Bronchial epithelial cell (primary cell): ENCODE results near the gene CFAP206. TPM values are rescaled to one million over a fixed set of nuclear protein-coding genes. Genes with fewer than 3 reads are reported as not detected.

Experiments
- DNase-seq: peaks from one replicate; pipeline ENCODE4 v3.0.0-alpha.2; 2010; ENCODE audit warnings: low read depth
- FAIRE-seq: peaks from 2 replicates; lab custom pipeline; 2011; peaks lifted over from hg19 to GRCh38; lab: Jason Lieb, UNC
- H3K27me3 ChIP-seq: 2 replicates; pipeline ENCODE4 v1.5.1; 2011; ENCODE audit warnings: low read length; ENCODE audit not compliant: control insufficient read depth, insufficient read depth
- H3K36me3 ChIP-seq: 2 replicates; pipeline ENCODE4 v1.5.1; 2011; ENCODE audit warnings: low read length; ENCODE audit not compliant: control insufficient read depth, insufficient read depth
- H3K4me3 ChIP-seq: 2 replicates; pipeline ENCODE4 v1.5.1; 2011; ENCODE audit warnings: mild to moderate bottlenecking, low read depth, low read length, control low read depth
- total RNA-seq: library from RNA; depleted of rRNA; stranded (reverse); fragments of >200 nt; gene quantifications from 2 replicates; pipeline ENCODE4 v1.2.1, GENCODE V29; 2014
- TF ChIP-seq, protein P1 (sequence below): IDR thresholded peaks from 2 replicates; pipeline ENCODE4 v1.5.1; 2011; ENCODE audit warnings: mild to moderate bottlenecking, moderate library complexity, low read length, control low read depth, inconsistent platforms; ENCODE audit not compliant: insufficient read depth, severe bottlenecking

Gene CFAP206
- total RNA-seq, 1 donor from 2014 or later = not detected

DNA sequence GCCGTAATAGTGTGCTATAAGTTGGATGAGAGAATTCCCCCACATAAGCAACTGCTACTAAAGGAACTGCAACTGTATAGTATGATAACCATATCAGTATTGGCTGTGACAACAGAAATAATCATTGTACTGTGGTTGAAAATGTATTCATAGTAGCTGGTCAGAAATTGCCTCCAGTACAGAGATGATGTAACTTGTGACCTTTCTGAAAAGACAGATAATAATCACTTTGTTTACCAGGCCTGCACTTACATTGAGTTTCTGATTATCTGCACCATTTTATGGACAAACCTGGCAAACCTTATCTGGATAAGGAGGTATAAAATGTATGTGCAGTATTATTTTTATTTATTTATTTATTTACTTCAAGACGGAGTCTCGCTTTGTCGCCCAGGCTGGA lies 19.0 kb downstream of the CFAP206 start:
- no peaks in the 10 kb centered on the region for H3K27me3 ChIP-seq
- H3K36me3 ChIP-seq = no peaks in the 10 kb centered on the region
- FAIRE-seq (no peak), DNase-seq (no peak)
- no peak overlapping the region for H3K4me3 ChIP-seq
- TF ChIP-seq, protein P1, sequence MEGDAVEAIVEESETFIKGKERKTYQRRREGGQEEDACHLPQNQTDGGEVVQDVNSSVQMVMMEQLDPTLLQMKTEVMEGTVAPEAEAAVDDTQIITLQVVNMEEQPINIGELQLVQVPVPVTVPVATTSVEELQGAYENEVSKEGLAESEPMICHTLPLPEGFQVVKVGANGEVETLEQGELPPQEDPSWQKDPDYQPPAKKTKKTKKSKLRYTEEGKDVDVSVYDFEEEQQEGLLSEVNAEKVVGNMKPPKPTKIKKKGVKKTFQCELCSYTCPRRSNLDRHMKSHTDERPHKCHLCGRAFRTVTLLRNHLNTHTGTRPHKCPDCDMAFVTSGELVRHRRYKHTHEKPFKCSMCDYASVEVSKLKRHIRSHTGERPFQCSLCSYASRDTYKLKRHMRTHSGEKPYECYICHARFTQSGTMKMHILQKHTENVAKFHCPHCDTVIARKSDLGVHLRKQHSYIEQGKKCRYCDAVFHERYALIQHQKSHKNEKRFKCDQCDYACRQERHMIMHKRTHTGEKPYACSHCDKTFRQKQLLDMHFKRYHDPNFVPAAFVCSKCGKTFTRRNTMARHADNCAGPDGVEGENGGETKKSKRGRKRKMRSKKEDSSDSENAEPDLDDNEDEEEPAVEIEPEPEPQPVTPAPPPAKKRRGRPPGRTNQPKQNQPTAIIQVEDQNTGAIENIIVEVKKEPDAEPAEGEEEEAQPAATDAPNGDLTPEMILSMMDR = no peak

DNA sequence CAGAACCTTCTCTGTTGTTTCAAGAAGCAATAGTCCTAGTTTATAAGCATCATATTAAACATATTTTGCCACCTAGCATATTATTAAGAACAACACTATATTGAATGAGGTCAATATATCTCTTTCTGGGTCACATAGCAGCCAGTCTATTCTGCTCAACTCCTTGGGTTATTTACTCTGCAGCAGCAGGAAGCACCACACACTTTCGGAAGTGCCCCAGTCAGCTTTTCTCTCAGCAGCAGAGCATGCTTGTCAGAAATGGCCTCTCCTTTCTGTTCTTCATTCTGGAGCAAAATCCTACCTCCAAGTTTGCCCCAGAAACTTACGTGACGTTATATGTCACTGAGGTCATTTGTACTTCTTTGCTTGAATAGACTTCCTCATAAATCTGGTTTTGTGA lies 22.7 kb downstream of the CFAP206 start:
- Histone ChIP-seq H3K36me3 (no peaks in the 10 kb centered on the region), H3K4me3 (no peak overlapping the region), H3K27me3 (no peaks in the 10 kb centered on the region)
- no peak for DNase-seq
- FAIRE-seq = no peak
- TF ChIP-seq, protein P1 = no peak

DNA sequence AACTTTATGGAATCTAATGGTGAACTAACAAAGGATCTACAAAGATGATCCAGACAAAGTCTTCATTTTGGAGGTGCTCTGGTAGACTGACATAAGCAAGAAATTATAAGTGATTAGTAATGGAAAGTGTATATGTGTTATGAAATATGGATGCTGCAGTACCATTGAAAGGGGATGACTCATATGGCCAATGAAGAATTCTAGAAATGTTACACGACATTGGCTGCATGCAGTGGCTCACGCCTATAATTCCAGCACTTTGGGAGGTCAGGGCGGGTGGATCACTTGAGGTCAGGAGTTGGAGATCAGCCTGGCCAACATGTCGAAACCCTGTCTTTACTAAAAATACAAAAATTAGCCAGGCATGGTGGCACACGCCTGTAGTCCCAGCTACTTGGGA lies 23.5 kb downstream of the CFAP206 start:
- H3K36me3 ChIP-seq = no peaks in the 10 kb centered on the region
- H3K4me3 ChIP-seq = no peak overlapping the region
- H3K27me3 ChIP-seq = no peaks in the 10 kb centered on the region
- peak; percentile 33 for DNase-seq
- TF ChIP-seq, protein P1 = no peak
- FAIRE-seq = no peak

DNA sequence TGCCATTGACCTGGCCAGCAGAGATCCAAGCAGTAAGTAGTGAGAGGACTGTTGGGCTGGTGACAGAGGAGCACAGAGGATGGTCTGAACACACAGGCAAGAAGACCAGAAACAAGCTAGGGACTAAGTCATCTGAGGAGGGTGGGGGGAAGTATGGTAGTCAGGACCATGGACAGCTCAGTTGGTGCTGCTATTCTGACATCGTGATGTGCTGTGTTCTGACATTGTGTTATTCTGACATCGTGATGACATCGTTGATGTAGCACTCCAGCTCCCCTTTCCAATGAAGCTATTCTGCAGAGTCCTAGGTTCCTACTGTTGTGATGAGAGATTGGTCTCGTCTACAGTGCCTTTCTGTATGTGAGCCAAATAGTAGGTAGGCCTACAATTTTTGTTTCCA lies 28.7 kb downstream of the CFAP206 start:
- no peak overlapping the region for H3K4me3 ChIP-seq
- H3K27me3 ChIP-seq = no peaks in the 10 kb centered on the region
- DNase-seq (peak; percentile 66), FAIRE-seq (peak; percentile 96)
- TF ChIP-seq, protein P1 = no peak
- no peaks in the 10 kb centered on the region for H3K36me3 ChIP-seq

DNA sequence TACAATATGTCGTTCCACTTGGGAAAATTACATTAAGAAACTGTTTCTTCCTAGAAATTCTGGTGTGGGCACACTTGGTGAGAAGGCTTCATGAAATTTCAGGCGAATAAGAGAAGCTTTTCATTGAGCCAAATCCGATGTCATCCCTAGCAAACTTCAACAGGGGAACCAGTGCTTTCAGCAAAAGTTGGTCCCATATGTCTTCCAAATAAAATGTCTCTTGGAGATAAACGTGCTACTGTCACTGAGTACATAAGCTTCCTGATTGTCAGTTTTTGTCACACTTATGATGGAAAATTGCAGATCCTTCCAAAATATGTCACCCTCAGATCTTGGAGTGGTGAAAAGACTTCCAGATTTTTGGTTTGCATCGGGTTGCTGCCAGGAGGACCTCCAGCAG lies 33.9 kb downstream of the CFAP206 start:
- no peak for FAIRE-seq
- Histone ChIP-seq H3K27me3 (no peaks in the 10 kb centered on the region), H3K4me3 (no peak overlapping the region), H3K36me3 (no peaks in the 10 kb centered on the region)
- TF ChIP-seq, protein P1 = no peak
- DNase-seq = no peak

DNA sequence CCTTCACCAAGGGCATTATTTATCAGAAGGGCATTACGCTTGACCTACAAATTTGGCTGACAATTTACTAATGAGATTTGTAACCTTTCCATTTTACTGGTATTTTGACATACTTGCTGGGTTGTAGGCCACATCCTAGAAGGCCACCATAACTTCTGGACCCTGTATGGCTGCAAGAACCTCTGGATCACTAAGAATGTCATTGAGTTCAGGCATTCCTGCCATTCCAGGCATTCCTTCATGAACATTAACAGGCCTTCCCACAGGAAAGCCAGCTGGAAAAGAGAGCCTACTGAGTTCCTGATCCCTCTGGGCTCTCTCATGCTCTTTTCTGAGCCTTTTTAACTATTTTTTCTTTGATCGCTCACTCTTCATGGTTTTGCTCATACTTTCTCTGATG lies 36.6 kb downstream of the CFAP206 start:
- TF ChIP-seq, protein P1 = no peak
- no peak for FAIRE-seq
- Histone ChIP-seq H3K4me3 (no peak overlapping the region), H3K36me3 (no peaks in the 10 kb centered on the region), H3K27me3 (no peaks in the 10 kb centered on the region)
- no peak for DNase-seq
